SK-N-SH treated with all-trans-retinoic acid at 6 μM for 48 hours (cell line): ENCODE measurements around the gene EXOC4.

Source experiments
- CREB5 ChIP-seq: fragments of 250-450 bp; sonication (Bioruptor Pico); IDR thresholded peaks from 2 replicates; pipeline ENCODE4 v1.5.1; 2020; ENCODE audit warnings: low read depth, mild to moderate bottlenecking, moderate library complexity
- CSDC2 ChIP-seq: fragments of 250-450 bp; sonication (Bioruptor Pico); IDR thresholded peaks from 2 replicates; pipeline ENCODE4 v1.5.0; 2020; ENCODE audit warnings: mild to moderate bottlenecking, moderate library complexity
- ESRRG ChIP-seq: fragments of 250-450 bp; sonication (Bioruptor Pico); IDR thresholded peaks from 2 replicates; pipeline ENCODE4 v1.6.1; 2021; ENCODE audit warnings: mild to moderate bottlenecking
- PATZ1 ChIP-seq: fragments of 250-450 bp; sonication (Bioruptor Pico); IDR thresholded peaks from 2 replicates; pipeline ENCODE4 v1.8.0; 2020; ENCODE audit warnings: mild to moderate bottlenecking, moderate library complexity, borderline replicate concordance
- PPARA ChIP-seq: fragments of 250-450 bp; sonication (Bioruptor Pico); IDR thresholded peaks from 2 replicates; pipeline ENCODE4 v1.5.0; 2020; ENCODE audit warnings: mild to moderate bottlenecking, borderline replicate concordance
- RARB ChIP-seq: fragments of 250-450 bp; sonication (Bioruptor Pico); IDR thresholded peaks from 2 replicates; pipeline ENCODE4 v1.8.0; 2021; ENCODE audit warnings: mild to moderate bottlenecking, moderate library complexity
- SNAI2 ChIP-seq: fragments of 250-450 bp; sonication (Bioruptor Pico); IDR thresholded peaks from 2 replicates; pipeline ENCODE4 v1.5.0; 2020; ENCODE audit warnings: mild to moderate bottlenecking, moderate library complexity
- TCF4 ChIP-seq: fragments of 250-450 bp; sonication (Bioruptor Pico); IDR thresholded peaks from 2 replicates; pipeline ENCODE4 v1.8.0; 2021; ENCODE audit warnings: mild to moderate bottlenecking, moderate library complexity, borderline replicate concordance
- TOX ChIP-seq: fragments of 250-450 bp; sonication (Bioruptor Pico); IDR thresholded peaks from 2 replicates; pipeline ENCODE4 v1.8.0; 2021; ENCODE audit warnings: mild to moderate bottlenecking, moderate library complexity, borderline replicate concordance
- TSHZ2 ChIP-seq: fragments of 250-450 bp; sonication (Bioruptor Pico); IDR thresholded peaks from 2 replicates; pipeline ENCODE4 v1.5.0; 2020; ENCODE audit warnings: mild to moderate bottlenecking, moderate library complexity
- ZC3H10 ChIP-seq: fragments of 250-450 bp; sonication (Bioruptor Pico); IDR thresholded peaks from 2 replicates; pipeline ENCODE4 v1.5.1; 2021; ENCODE audit warnings: mild to moderate bottlenecking, moderate library complexity
- ZNF565 ChIP-seq: fragments of 450-650 bp; formaldehyde crosslinking; conservative IDR thresholded peaks from 2 replicates; pipeline ENCODE4 v1.5.0; 2020; ENCODE audit warnings: low read depth, mild to moderate bottlenecking, moderate library complexity
- ZNF70 ChIP-seq: fragments of 450-650 bp; formaldehyde crosslinking; IDR thresholded peaks from 2 replicates; pipeline ENCODE4 v1.5.0; 2020; ENCODE audit warnings: mild to moderate bottlenecking, moderate library complexity
- ZNF8 ChIP-seq: fragments of 450-650 bp; formaldehyde crosslinking; IDR thresholded peaks from 2 replicates; pipeline ENCODE4 v1.5.0; 2020; ENCODE audit warnings: mild to moderate bottlenecking, moderate library complexity

- TF ChIP-seq CSDC2 (CRISPR knock-in tag) (no peak), ZNF565 (CRISPR knock-in tag) (no peak), PATZ1 (CRISPR knock-in tag) (no peak), CREB5 (CRISPR knock-in tag) (no peak), TSHZ2 (no peak), PPARA (CRISPR knock-in tag) (no peak), SNAI2 (CRISPR knock-in tag) (no peak), RARB (CRISPR knock-in tag) (no peak), ZNF70 (CRISPR knock-in tag) (no peak), ZNF8 (no peak), ZC3H10 (CRISPR knock-in tag) (no peak), ESRRG (CRISPR knock-in tag) (no peak), TOX (CRISPR knock-in tag) (no peak), TCF4 (no peak)
These were observed 298.6 kb downstream of the EXOC4 start for GRCh38 chr7:133551466-133551865.
